Measurements from ENCODE around the gene PLEKHH1.
A peak's percentile ranks its signal among the peaks of the same experiment; 100 is the strongest.

Gene PLEKHH1

DNA sequence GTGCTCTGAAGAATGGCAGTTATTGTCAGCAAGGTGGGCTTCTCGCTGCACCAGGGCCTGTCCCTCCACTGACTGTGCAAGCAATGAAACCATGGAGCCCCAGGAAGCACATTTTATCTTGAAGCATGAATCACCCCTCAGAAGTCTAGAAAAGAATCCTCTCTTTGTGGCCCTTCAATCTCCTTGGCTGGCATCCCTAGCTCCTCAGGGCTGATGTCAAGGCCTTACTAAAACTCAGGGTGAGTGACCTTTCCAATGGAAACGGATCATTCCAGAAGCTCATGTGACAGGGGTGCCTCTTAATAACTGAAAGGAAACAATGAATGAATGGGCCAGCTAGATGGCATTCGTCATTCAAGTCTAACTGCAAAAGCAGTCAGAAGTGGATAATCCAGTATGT lies 22.3 kb upstream of the PLEKHH1 start:
- DNase-seq = no peak

DNA sequence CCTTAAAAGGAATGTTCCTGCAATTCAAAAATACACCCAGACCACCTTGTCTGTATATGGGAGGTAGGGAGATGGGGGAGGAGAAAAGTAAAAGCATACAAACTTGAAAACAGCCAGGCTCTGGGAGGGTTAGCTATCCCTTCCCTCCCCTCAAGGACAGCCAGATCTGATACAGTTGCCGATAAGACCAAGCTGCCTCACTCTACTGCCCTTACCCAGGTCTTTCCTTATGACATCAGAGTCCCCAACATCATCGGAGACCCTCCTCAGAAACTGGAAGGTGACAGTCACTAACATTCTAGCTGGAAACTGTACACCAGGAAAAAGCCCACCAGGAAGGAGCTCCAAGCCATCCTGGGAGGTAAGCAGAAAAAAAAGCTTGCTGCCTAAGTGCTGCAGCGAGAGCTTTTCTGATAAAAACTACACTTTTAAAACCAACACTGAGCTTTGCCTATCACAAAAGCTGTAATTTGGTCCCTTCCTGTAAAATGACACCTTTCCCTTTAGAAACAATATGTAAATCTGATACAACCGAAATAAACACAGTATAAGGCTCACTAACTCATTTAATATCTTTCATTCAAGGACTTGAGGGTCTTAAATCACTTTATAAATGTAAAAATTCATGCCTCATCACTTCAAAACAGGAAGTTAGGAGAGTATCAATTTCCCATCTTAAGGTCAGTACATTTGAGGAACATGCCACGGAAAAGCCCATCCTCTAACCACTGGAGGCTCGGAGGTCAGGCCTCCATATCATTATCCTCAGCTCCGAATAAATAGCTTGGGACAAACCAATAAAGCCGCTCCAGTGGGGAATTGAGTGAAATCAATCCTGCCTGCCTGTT lies 20.4 kb upstream of the PLEKHH1 start:
- no peak for DNase-seq

DNA sequence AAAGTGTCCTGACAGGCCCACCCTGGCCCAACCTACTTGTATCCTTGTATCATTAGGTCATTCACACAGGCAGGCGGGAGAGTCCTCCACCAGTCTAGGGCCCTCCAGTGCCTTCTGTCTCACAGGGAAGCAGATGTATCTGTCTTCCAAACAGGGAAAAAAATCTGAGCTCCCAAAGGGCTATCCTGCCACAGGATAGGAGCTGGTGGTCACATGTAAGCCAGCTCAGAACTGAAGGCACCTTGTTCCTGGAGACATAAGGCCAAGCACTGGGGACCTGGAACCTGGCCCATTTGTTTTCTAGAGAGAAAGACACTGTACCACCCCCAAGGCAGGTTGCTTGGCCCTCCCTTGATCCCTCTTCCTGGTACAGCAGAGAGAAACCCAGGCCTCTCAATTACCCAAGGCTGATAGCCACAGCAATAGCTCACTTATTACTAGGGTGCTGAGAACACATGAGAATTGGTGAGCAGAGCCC lies 19.4 kb upstream of the PLEKHH1 start:
- no peak for DNase-seq

DNA sequence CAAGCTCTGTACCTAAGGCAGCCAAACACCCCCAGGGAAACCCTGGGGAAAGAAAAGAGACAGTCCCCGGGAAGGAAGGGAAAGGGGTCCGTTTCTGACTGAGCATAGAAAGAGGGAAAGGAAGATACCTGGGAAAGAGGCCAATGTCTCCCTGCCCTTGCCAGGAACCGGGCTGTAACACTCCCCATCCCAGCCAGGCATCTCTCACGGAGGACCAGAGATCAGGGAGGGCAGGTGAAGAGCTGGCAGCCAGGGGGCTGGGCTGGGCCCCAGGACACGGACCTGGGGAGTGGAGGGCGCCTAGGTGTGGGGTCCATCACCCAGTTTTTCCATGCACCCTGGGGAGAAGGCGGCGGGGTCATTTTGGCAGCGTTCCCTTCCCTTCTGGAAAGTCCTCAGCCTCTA lies 18.9 kb upstream of the PLEKHH1 start:
- DNase-seq = no peak

- peak in 1 of 2 donors; percentile 9 for DNase-seq
These were observed 18.3 kb upstream of the PLEKHH1 start for GRCh38 chr14:67514650-67515385.

DNA sequence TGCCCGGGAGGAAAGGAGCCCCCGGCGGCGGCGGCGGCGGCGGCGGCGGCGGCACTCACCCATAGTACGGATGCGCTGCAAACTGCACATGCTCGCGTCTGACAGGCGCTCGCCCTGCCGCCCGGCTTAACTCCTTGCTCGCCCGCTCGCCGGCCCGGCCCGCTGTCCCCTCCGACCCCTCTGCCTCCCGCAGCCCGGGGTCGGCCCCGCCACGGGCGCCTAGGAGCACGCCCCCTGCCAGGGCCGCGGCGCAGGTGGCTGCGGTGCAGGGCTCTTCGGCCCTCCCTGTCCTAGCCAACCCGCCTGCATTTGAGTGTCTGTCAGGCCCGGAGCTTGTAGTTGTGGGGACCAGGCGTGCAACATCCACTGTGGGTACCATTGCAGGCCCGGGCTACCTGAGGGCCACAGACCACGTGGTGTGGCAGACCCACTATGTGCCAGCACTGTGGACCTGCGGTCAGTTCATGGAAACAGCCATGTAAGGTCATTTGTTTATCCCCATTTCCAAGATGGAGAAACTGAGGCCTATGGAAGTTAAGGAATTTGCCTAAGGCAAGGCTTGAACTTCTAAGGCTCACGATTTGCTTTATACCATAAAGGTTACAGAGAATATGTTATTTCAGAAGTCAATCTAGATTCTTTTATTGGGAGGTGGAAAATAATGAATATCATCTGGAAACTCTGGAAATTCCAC lies 17.6 kb upstream of the PLEKHH1 start:
- peak; percentile 23 to 29 for DNase-seq

DNA sequence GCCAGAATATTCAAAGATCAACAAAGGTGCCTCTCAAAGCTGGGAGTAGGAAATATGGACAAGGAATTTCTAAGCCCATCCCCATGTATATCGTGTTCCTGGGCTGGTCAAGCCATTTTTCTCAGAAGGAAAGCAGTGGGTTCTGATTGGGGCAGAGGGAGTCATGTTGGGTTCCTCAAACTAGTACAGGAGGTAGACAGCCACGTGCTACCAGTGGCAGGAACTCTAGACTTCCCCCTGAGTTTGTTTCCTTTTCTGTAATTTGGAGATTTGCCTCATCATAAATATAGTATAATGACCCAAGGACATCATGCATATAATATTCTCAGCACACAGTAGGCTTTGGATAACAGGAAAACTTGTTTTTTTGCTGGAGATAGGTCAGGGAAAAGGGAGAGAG lies 16.4 kb upstream of the PLEKHH1 start:
- no peak for DNase-seq

- DNase-seq = no peak
These were observed 16.0 kb upstream of the PLEKHH1 start for GRCh38 chr14:67517083-67517482.

DNA sequence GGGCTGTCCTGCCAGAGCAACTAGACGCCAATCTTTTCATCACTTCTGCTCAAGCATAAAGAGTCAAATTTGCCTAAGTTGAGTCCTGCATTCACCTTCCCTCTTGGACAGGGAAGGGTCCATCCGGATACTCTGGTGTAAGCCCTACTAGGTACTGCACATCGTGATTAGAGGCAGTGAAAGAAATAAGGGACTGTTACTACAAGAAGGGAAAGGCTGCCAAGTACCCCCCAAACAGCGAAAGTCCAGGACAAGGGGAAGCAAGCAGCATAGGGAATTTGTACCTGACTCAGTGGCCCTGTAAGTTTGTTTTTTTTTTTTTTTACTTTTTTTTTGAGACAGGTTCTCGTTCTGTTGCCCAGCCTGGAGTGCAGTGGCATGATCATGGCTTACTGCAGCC lies 13.7 kb upstream of the PLEKHH1 start:
- no peak for DNase-seq

- DNase-seq = no peak
These were observed 12.6 kb upstream of the PLEKHH1 start for GRCh38 chr14:67520482-67520881.

- no peak for DNase-seq
These were observed 10.8 kb upstream of the PLEKHH1 start for GRCh38 chr14:67522270-67522669.

GRCh38 chr14:67523764-67524633 lies 9.1 kb upstream of the PLEKHH1 start:
- no peak for DNase-seq

- DNase-seq = no peak
These were observed 8.5 kb upstream of the PLEKHH1 start for GRCh38 chr14:67524634-67524963.

- no peak for DNase-seq
These were observed 7.7 kb upstream of the PLEKHH1 start for GRCh38 chr14:67525389-67525788.

DNA sequence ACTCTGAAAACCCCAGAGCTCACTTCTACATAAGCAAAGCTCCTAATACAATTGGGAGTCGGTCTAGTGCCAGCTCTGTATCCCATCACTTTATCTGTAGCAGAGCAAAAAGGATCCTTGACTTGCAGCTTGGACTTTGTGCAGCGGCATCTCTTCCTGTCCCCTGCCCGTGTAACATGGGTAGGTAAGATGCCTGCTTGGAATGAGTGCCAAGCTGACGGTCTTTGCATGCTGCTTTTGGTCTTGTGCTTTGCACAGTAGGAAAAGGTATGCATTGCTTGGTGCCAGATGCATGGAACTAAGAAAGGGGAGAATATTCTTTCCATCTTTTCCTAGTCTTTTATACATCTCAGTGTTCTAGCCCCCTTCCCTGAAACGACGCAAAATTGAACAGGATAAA lies 6.9 kb upstream of the PLEKHH1 start:
- DNase-seq = no peak

DNA sequence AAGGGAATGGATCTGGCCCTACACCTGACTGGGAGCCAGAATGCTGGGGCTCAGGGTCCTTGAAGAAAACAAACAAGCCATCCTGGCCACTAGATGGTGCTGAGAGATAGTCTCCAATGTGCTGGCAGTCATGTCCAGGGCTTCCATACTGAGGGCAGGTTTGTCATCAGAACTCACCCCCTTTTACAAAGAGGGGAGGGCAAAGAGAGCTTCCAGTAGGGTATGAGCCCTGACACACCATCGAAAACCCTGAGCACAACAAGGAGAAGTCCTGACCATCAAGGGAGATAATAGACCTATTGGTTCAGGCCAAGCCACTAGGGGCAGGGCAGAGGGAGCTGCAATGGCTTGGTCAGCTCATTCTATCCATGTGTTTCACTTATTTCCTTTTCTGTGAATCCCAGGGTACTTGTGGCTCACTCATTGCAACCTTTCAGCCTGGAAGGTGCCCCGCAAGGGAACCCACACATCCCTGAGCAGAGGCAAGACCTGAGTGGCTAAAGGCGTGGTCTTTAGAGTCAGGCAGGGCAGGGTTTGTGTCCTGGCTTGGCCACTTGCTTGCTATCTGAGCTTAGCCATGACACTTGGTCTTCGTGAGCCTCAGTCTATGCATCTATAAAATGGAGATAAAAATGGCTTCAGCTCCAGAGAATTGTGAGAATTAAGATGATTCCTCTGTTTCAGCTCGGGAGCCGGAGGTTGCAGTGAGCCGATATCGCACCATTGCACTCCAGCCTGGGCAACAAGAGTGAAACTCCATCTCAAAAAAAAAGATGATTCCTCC lies 6.2 kb upstream of the PLEKHH1 start:
- peak in 1 of 2 donors; percentile 26 for DNase-seq

- DNase-seq = no peak
These were observed 5.3 kb upstream of the PLEKHH1 start for GRCh38 chr14:67527756-67528155.

GRCh38 chr14:67528276-67528675 lies 4.8 kb upstream of the PLEKHH1 start:
- DNase-seq = no peak

DNA sequence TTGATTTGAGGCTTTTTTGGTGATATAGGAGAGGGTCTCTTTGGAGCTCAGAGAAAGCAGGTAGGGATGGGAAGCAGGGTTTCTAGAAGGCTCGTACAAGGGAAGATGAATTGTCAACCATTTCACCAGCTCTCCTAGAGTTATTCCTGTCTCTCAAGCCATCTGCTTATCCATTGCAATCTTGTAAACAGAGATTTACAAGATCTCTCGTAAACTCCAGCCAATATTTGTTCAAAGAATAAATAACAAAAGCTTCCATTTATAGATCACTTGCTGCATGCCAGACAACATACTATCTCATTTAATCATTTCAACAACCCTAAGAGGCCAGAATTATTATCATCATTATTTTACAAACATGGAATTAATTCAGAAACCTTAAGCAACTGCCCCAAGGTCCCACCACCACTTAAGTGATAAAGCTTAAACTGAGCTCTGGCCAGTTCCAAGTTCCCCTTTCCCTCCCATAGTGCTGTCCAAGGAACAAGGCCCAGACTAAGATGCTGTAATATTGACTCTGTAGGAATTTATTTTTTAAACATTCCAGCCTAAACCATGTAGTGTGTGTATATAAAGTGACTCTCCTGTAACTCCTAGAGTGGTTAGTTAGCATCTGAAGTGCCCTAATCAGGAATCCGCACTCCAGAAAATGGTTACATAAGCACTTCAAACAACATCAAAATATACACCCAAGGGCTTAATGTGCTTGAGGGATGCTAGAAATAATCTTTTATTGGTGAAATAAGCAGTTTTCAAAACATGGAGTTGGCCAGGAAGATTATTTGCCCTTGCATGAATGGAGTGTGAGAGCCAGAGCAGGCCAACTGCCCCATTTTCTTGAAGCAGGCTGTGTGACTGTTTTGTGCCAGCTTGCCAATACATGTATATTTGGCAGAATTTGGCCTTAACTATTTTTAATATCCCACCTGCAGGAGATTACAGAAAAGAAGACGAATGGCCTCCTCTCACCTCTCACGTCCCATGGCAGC lies 2.8 kb upstream of the PLEKHH1 start:
- DNase-seq = no peak

DNA sequence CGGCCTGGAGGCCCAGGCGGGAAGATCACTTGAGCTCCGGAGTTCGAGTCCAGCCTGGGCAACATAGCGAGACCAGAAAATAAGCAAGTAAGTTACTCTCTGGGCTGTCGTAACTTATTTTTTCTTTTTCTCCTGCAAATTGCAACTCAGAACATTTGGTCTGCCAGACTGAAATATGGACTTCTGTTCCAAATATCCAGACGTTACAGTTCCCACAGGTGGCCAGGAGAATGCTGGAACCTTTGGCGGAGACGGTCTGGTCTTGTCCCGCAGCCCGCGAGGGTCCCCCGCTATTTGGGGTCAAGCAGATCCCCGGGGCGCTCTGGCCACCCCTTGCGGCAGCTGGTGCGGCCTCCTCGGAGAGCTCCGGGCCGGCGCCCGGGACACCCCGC lies 488 bp upstream of the PLEKHH1 start:
- DNase-seq = no peak

- no peak for DNase-seq
These were observed 630 bp downstream of the PLEKHH1 start for GRCh38 chr14:67533754-67534085.

Measured in stimulated activated CD4-positive, alpha-beta T cell treated with anti-CD3 and anti-CD28 coated beads, Interleukin-2, amount 100 ng/mL, for 48 hours (primary cell).